ENCODE measurements around the gene SUSD1.

SUSD1 gene

GRCh38 chr9:112002131-112002846 lies 172.8 kb downstream of the SUSD1 start:
- Mint-ChIP-seq H3K9me3 (no peaks in the 10 kb centered on the region), H3K4me1 (peaks cover 32% of the 10 kb centered on the region), H3K27ac (peak overlapping the region; percentile 25), H3K27me3 (no peaks in the 10 kb centered on the region), H3K4me3 (peak overlapping the region; percentile 7), H3K36me3 (no peaks in the 10 kb centered on the region)

- H3K27ac Mint-ChIP-seq: no peak overlapping the region
- no peaks in the 10 kb centered on the region for H3K36me3 Mint-ChIP-seq
Observed at GRCh38 chr9:112000743-112001142, 174.4 kb downstream of the SUSD1 start.

GRCh38 chr9:111999319-111999718 lies 175.8 kb downstream of the SUSD1 start:
- Mint-ChIP-seq H3K27me3 (no peaks in the 10 kb centered on the region), H3K27ac (peak overlapping the region; percentile 9), H3K4me1 (peaks cover 35% of the 10 kb centered on the region), H3K36me3 (no peaks in the 10 kb centered on the region), H3K4me3 (no peak overlapping the region), H3K9me3 (no peaks in the 10 kb centered on the region)

More at GRCh38 chr9:112000743-112001142, 174.4 kb downstream of the SUSD1 start:
- Mint-ChIP-seq H3K9me3 (no peaks in the 10 kb centered on the region), H3K27me3 (no peaks in the 10 kb centered on the region), H3K4me1 (peaks cover 29% of the 10 kb centered on the region), H3K4me3 (no peak overlapping the region)

GRCh38 chr9:111997831-111998230 lies 177.3 kb downstream of the SUSD1 start:
- no peak overlapping the region for H3K4me3 Mint-ChIP-seq
- no peaks in the 10 kb centered on the region for H3K36me3 Mint-ChIP-seq
- H3K27me3 Mint-ChIP-seq: no peaks in the 10 kb centered on the region
- H3K9me3 Mint-ChIP-seq: no peaks in the 10 kb centered on the region
- H3K27ac Mint-ChIP-seq: peak overlapping the region; percentile 12
- H3K4me1 Mint-ChIP-seq: peaks cover 38% of the 10 kb centered on the region

GRCh38 chr9:111994831-111995458 lies 180.2 kb downstream of the SUSD1 start:
- Mint-ChIP-seq H3K9me3 (no peaks in the 10 kb centered on the region), H3K4me3 (peak overlapping the region; percentile 13), H3K27me3 (no peaks in the 10 kb centered on the region), H3K36me3 (no peaks in the 10 kb centered on the region), H3K27ac (peak overlapping the region; percentile 77), H3K4me1 (peaks cover 35% of the 10 kb centered on the region)

- peak overlapping the region; percentile 74 for H3K27ac Mint-ChIP-seq
- H3K27me3 Mint-ChIP-seq: no peaks in the 10 kb centered on the region
- no peaks in the 10 kb centered on the region for H3K36me3 Mint-ChIP-seq
- H3K9me3 Mint-ChIP-seq: no peaks in the 10 kb centered on the region
- H3K4me3 Mint-ChIP-seq: peak overlapping the region; percentile 26
- peaks cover 36% of the 10 kb centered on the region for H3K4me1 Mint-ChIP-seq
Observed at GRCh38 chr9:111993319-111993718, 181.8 kb downstream of the SUSD1 start.

GRCh38 chr9:111992523-111992922 lies 182.6 kb downstream of the SUSD1 start:
- Mint-ChIP-seq H3K27me3 (no peaks in the 10 kb centered on the region), H3K4me3 (no peak overlapping the region), H3K4me1 (peaks cover 36% of the 10 kb centered on the region), H3K27ac (peak overlapping the region; percentile 86), H3K9me3 (no peaks in the 10 kb centered on the region), H3K36me3 (no peaks in the 10 kb centered on the region)

- Mint-ChIP-seq H3K27ac (no peak overlapping the region), H3K4me1 (peaks cover 38% of the 10 kb centered on the region), H3K27me3 (no peaks in the 10 kb centered on the region), H3K4me3 (no peak overlapping the region), H3K9me3 (no peaks in the 10 kb centered on the region), H3K36me3 (no peaks in the 10 kb centered on the region)
Observed at GRCh38 chr9:111991179-111991578, 183.9 kb downstream of the SUSD1 start.

Data from activated naive CD4-positive, alpha-beta T cell treated with anti-CD3 and anti-CD28 coated beads, Interleukin-2, amount 50 U/mL, for 24 hours (primary cell).